Measurements from ENCODE around the gene DGLUCY. TPM values are rescaled to one million over a fixed set of nuclear protein-coding genes. Genes with fewer than 3 reads are reported as not detected.
A peak's percentile ranks its signal among the peaks of the same experiment; 100 is the strongest.

DGLUCY gene
- polyA plus RNA-seq, 3 donors = 54.9 to 88.4 (median 66.0) TPM

DNA sequence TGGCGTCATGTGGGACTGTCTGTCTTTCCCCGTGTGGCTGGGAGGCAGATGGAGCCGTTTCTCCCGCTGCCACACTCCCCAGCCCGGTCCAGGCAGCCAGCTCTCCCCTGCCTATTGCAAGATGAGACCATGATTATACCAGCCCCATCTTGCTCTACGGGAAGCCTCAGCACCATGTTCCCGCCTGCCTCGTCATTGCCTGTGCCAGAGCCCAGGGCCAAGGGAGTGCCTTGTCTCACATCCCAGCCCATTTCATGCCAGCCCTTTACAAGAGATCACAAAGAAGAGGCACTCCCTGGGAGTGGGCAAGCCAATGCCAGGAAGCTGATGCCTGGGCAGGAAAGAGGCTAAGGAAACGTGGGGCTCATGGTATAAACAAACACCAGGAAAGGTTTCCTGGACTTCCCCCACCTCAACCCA, 106.7 kb downstream of the DGLUCY start:
- Mint-ChIP-seq H3K9me3 (peaks cover 0 to 1% (median 0%) of the 10 kb centered on the region in 7 donors), H3K27me3 (ENCODE audit: low read depth in 3 of 3) (peaks cover 0 to 2% (median 1%) of the 10 kb centered on the region in 3 donors), H3K4me3 (no peak overlapping the region), H3K4me1 (peaks cover 2% of the 10 kb centered on the region), H3K27ac (peak overlapping the region in 1 of 7 donors; percentile 55), H3K36me3 (peaks cover 84 to 90% of the 10 kb centered on the region in 2 donors)
- intact Hi-C loops (cut with micrococcal nuclease) = no loop called here
- H4K20me1 ChIP-seq (ENCODE audit: insufficient read depth, low read length) = no peaks in the 10 kb centered on the region
- TF ChIP-seq, protein P1, sequence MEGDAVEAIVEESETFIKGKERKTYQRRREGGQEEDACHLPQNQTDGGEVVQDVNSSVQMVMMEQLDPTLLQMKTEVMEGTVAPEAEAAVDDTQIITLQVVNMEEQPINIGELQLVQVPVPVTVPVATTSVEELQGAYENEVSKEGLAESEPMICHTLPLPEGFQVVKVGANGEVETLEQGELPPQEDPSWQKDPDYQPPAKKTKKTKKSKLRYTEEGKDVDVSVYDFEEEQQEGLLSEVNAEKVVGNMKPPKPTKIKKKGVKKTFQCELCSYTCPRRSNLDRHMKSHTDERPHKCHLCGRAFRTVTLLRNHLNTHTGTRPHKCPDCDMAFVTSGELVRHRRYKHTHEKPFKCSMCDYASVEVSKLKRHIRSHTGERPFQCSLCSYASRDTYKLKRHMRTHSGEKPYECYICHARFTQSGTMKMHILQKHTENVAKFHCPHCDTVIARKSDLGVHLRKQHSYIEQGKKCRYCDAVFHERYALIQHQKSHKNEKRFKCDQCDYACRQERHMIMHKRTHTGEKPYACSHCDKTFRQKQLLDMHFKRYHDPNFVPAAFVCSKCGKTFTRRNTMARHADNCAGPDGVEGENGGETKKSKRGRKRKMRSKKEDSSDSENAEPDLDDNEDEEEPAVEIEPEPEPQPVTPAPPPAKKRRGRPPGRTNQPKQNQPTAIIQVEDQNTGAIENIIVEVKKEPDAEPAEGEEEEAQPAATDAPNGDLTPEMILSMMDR (IDR thresholded peaks at IDR 0.05) = no peak
- H3K9me3 ChIP-seq (replicated peaks in 1 of 2; ENCODE audit: control insufficient read depth in 1 of 2, insufficient read depth in 1 of 2, low read length in 2 of 2) = no peaks in the 10 kb centered on the region
- no peak overlapping the region for H3K4me3 ChIP-seq (replicated peaks in 1 of 3; ENCODE audit: low read depth in 2 of 3, low read length in 3 of 3)
- DNase-seq = no peak
- H2AFZ ChIP-seq (ENCODE audit: insufficient read depth, low read depth, low read length, poor library complexity, severe bottlenecking) = no peak overlapping the region
- H3K9ac ChIP-seq (ENCODE audit: insufficient read depth, low read length, poor library complexity, severe bottlenecking) = no peak overlapping the region
- H3K36me3 ChIP-seq (replicated peaks in 1 of 2; ENCODE audit: control insufficient read depth in 1 of 2, insufficient read depth in 2 of 2, low read length in 2 of 2) = peaks cover 84 to 99% of the 10 kb centered on the region in 2 donors
- H3K27ac ChIP-seq (ENCODE audit: low read depth in 1 of 2, low read length in 2 of 2) = no peak overlapping the region
- H3K4me1 ChIP-seq (ENCODE audit: control insufficient read depth in 1 of 2, insufficient read depth in 2 of 2, low read length in 2 of 2) = no peaks in the 10 kb centered on the region
- no peaks in the 10 kb centered on the region for H3K79me2 ChIP-seq (ENCODE audit: insufficient read depth, low read length)
- H3K27me3 ChIP-seq (ENCODE audit: control insufficient read depth in 2 of 2, insufficient read depth in 2 of 2, low read length in 2 of 2) = no peaks in the 10 kb centered on the region
- H3K4me2 ChIP-seq (replicated peaks; ENCODE audit: extremely low read depth, low read length, poor library complexity, severe bottlenecking) = no peak overlapping the region
- WGBS (ENCODE audit: insufficient coverage) = 94% methylated on average over 5 of the region's 9 CpGs

DNA sequence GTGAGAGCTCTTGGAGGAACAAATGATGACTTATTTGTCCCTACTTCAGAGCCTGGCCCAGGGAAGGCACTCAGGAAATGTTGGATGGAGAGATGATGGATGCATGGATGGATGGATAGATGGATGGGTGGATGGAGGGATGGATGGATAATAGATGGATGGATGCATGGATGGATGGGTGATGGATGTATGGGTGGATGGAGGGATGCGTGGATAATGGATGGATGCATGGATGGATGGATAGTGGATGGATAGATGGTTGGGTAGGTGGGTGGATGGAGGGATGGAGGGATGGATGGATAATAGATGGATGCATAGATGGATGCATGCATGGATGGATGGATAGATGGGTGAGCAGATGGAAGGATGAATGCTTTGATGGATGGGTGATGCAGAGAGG, 107.4 kb downstream of the DGLUCY start:
- H3K4me1 ChIP-seq (ENCODE audit: control insufficient read depth in 1 of 2, insufficient read depth in 2 of 2, low read length in 2 of 2) = no peaks in the 10 kb centered on the region
- no peak for DNase-seq
- no peak overlapping the region for H3K4me2 ChIP-seq (replicated peaks; ENCODE audit: extremely low read depth, low read length, poor library complexity, severe bottlenecking)
- peaks cover 84 to 90% of the 10 kb centered on the region in 2 donors for H3K36me3 Mint-ChIP-seq
- H3K4me3 Mint-ChIP-seq = no peak overlapping the region
- WGBS (ENCODE audit: insufficient coverage) = 100% methylated on average over 1 of the region's 1 CpG
- H3K4me1 Mint-ChIP-seq = peaks cover 2% of the 10 kb centered on the region
- intact Hi-C loops (cut with micrococcal nuclease) = no loop called here
- H3K4me3 ChIP-seq (replicated peaks in 1 of 3; ENCODE audit: low read depth in 2 of 3, low read length in 3 of 3) = no peak overlapping the region
- H3K36me3 ChIP-seq (replicated peaks in 1 of 2; ENCODE audit: control insufficient read depth in 1 of 2, insufficient read depth in 2 of 2, low read length in 2 of 2) = peaks cover 77 to 93% of the 10 kb centered on the region in 2 donors
- H3K9ac ChIP-seq (ENCODE audit: insufficient read depth, low read length, poor library complexity, severe bottlenecking) = no peak overlapping the region
- peaks cover 0 to 2% (median 1%) of the 10 kb centered on the region in 3 donors for H3K27me3 Mint-ChIP-seq (ENCODE audit: low read depth in 3 of 3)
- H3K9me3 ChIP-seq (replicated peaks in 1 of 2; ENCODE audit: control insufficient read depth in 1 of 2, insufficient read depth in 1 of 2, low read length in 2 of 2) = no peaks in the 10 kb centered on the region
- H3K27me3 ChIP-seq (ENCODE audit: control insufficient read depth in 2 of 2, insufficient read depth in 2 of 2, low read length in 2 of 2) = no peaks in the 10 kb centered on the region
- H3K79me2 ChIP-seq (ENCODE audit: insufficient read depth, low read length) = no peaks in the 10 kb centered on the region
- no peak overlapping the region for H3K27ac ChIP-seq (ENCODE audit: low read depth in 1 of 2, low read length in 2 of 2)
- H3K27ac Mint-ChIP-seq = peak overlapping the region in 1 of 7 donors; percentile 1
- H3K9me3 Mint-ChIP-seq = peaks cover 0 to 1% (median 0%) of the 10 kb centered on the region in 7 donors
- no peaks in the 10 kb centered on the region for H4K20me1 ChIP-seq (ENCODE audit: insufficient read depth, low read length)
- TF ChIP-seq, protein P1 (IDR thresholded peaks at IDR 0.05) = no peak
- H2AFZ ChIP-seq (ENCODE audit: insufficient read depth, low read depth, low read length, poor library complexity, severe bottlenecking) = no peak overlapping the region
